ENCODE measurements around the gene BAG5. TPM values are rescaled to one million over a fixed set of nuclear protein-coding genes. Genes with fewer than 3 reads are reported as not detected.

Gene BAG5
- total RNA-seq, 4 donors from 2014 or later: 39.4 to 77.5 (median 44.4) TPM

GRCh38 chr14:103522649-103523574 is 39.5 kb downstream of the BAG5 start, which contains the start of gene CKB:
Gene CKB (minus strand): TSS chr14:103522830. CDS start chr14:103522493, 337 bp downstream.
- intact Hi-C loops (cut with DNase I): no loop called here
- Histone ChIP-seq H3K27ac (peak within 1 kb of the TSS; percentile 70 to 98 (median 94)), H3K36me3 (no peaks in the 10 kb centered on the region), H3K4me3 (replicated peaks in 1 of 3) (peak within 1 kb of the TSS; percentile 16 to 74 (median 66)), H3K4me1 (peaks cover 39 to 47% of the 10 kb centered on the region in 2 donors), H3K9me3 (no peaks in the 10 kb centered on the region), H3K27me3 (no peaks in the 10 kb centered on the region)
- WGBS, 2 donors: 12 to 27% methylated on average over 4 to 20 of the region's 107 CpGs
- DNase-seq: peak; percentile 76 to 77
- TF ChIP-seq POLR2A (IDR thresholded peaks at IDR 0.05): peak; percentile 63 to 86
- no peak for TF ChIP-seq CTCF (IDR thresholded peaks at IDR 0.05)

- WGBS, 2 donors: no CpG with 5 or more reads among the region's 74 CpGs
- DNase-seq: peak; percentile 51 to 54
- peak overlapping the region; percentile 70 to 98 (median 94) for H3K27ac ChIP-seq
- H3K36me3 ChIP-seq: no peaks in the 10 kb centered on the region
- TF ChIP-seq CTCF (IDR thresholded peaks at IDR 0.05): no peak
- TF ChIP-seq POLR2A (IDR thresholded peaks at IDR 0.05): no peak
- peak overlapping the region in 2 of 3 donors; percentile 66 to 74 for H3K4me3 ChIP-seq (replicated peaks in 1 of 3)
- peaks cover 43 to 47% of the 10 kb centered on the region in 2 donors for H3K4me1 ChIP-seq
- intact Hi-C loops (cut with DNase I): no loop called here
- no peaks in the 10 kb centered on the region for H3K27me3 ChIP-seq
- H3K9me3 ChIP-seq: no peaks in the 10 kb centered on the region
Observed at GRCh38 chr14:103521951-103522563, 40.4 kb downstream of the BAG5 start.

- no CpG with 5 or more reads among the region's 77 CpGs for WGBS, 2 donors
- Histone ChIP-seq H3K36me3 (no peaks in the 10 kb centered on the region), H3K4me1 (peaks cover 47 to 52% of the 10 kb centered on the region in 2 donors), H3K9me3 (no peaks in the 10 kb centered on the region), H3K27ac (peak overlapping the region; percentile 70 to 98 (median 94)), H3K4me3 (replicated peaks in 1 of 3) (peak overlapping the region; percentile 16 to 74 (median 66)), H3K27me3 (no peaks in the 10 kb centered on the region)
- intact Hi-C loops (cut with DNase I): no loop called here
- DNase-seq: no peak
- TF ChIP-seq CTCF (IDR thresholded peaks at IDR 0.05) (no peak), POLR2A (IDR thresholded peaks at IDR 0.05) (no peak)
Observed at GRCh38 chr14:103521438-103521950, 41.0 kb downstream of the BAG5 start.

- peak; percentile 92 to 97 for DNase-seq
- Histone ChIP-seq H3K9me3 (no peaks in the 10 kb centered on the region), H3K36me3 (no peaks in the 10 kb centered on the region), H3K27ac (peak overlapping the region; percentile 70 to 98 (median 94)), H3K4me1 (peaks cover 53 to 57% of the 10 kb centered on the region in 2 donors), H3K27me3 (no peaks in the 10 kb centered on the region), H3K4me3 (replicated peaks in 1 of 3) (peak overlapping the region; percentile 16 to 74 (median 66))
- WGBS, 2 donors: 2 to 5% methylated on average over 14 of the region's 66 CpGs
- TF ChIP-seq POLR2A (IDR thresholded peaks at IDR 0.05) (peak; percentile 30 to 66), CTCF (IDR thresholded peaks at IDR 0.05) (peak in 5 of 6 experiments; percentile 17 to 66 (median 54))
- intact Hi-C loops (cut with DNase I): no loop called here
Observed at GRCh38 chr14:103520657-103521437, 41.6 kb downstream of the BAG5 start.

Measured in thyroid gland (tissue), 4 donors.